GM21390 (cell line): ENCODE measurements around the gene KARS1.
"Not testable (repeated sequence)": the region's sequence is repeated elsewhere in the genome, so short reads cannot be mapped to it uniquely, and the experiment has no call there.

Experiments
- ATAC-seq: cut with Tn5 transposase; IDR thresholded peaks from one replicate; pipeline ENCODE4 v1.9.1; 2021; ENCODE audit not compliant: unreplicated experiment

Gene KARS1

GRCh38 chr16:75626806-75627205, 20.7 kb downstream of the KARS1 start:
- no peak for ATAC-seq

- ATAC-seq, result no peak
These were observed 22.5 kb downstream of the KARS1 start for GRCh38 chr16:75624921-75625334.

- ATAC-seq, result peak; percentile 96
These were observed 24.5 kb downstream of the KARS1 start, which contains the start of gene ADAT1 for GRCh38 chr16:75622761-75623605. TSS of gene ADAT1 (minus strand) at chr16:75623281. CDS start at chr16:75620799, 2,482 bp downstream.

GRCh38 chr16:75621170-75621477, 26.3 kb downstream of the KARS1 start:
- ATAC-seq, result no peak

- ATAC-seq, result no peak
These were observed 26.9 kb downstream of the KARS1 start for GRCh38 chr16:75620326-75621169.

GRCh38 chr16:75618780-75619179, 28.7 kb downstream of the KARS1 start:
- ATAC-seq, result no peak

- ATAC-seq, result no peak
These were observed 30.3 kb downstream of the KARS1 start for GRCh38 chr16:75617121-75617520.

GRCh38 chr16:75616521-75617010, 30.9 kb downstream of the KARS1 start:
- ATAC-seq, result peak; percentile 45

GRCh38 chr16:75615619-75616018, 31.8 kb downstream of the KARS1 start:
- no peak for ATAC-seq

- ATAC-seq, result no peak
These were observed 33.2 kb downstream of the KARS1 start for GRCh38 chr16:75614066-75614897.

GRCh38 chr16:75606507-75606906, 41.0 kb downstream of the KARS1 start:
- ATAC-seq, result no peak

- ATAC-seq, result no peak
These were observed 44.2 kb downstream of the KARS1 start for GRCh38 chr16:75603241-75603640.

GRCh38 chr16:75599452-75600277, 47.8 kb downstream of the KARS1 start:
- ATAC-seq, result no peak

- no peak for ATAC-seq
These were observed 53.3 kb downstream of the KARS1 start for GRCh38 chr16:75593825-75594820.

GRCh38 chr16:75593308-75593707, 54.2 kb downstream of the KARS1 start:
- ATAC-seq, result no peak

- ATAC-seq, result not testable (repeated sequence)
These were observed 55.5 kb downstream of the KARS1 start for GRCh38 chr16:75591927-75592326.

GRCh38 chr16:75590920-75591843, 56.3 kb downstream of the KARS1 start:
- no peak for ATAC-seq

GRCh38 chr16:75589306-75589705, 58.2 kb downstream of the KARS1 start:
- ATAC-seq, result no peak
